Loucy (cell line): ENCODE results near the gene SIX3.

ENCODE experiments used
- H2AFZ ChIP-seq: fragments of 200-600 bp; sonication (generic); 2 replicates; pipeline ENCODE4 v1.6.0; 2016; ENCODE audit warnings: antibody characterized with exemption, mild to moderate bottlenecking, low read length, moderate library complexity
- H3F3A ChIP-seq: fragments of 200-600 bp; 2 replicates; pipeline ENCODE4 v1.6.0; 2016; ENCODE audit warnings: antibody characterized with exemption, low read depth, mild to moderate bottlenecking
- H3K27me3 ChIP-seq: fragments of 200-600 bp; sonication (generic); 2 replicates; pipeline ENCODE4 v1.6.1; 2014; ENCODE audit warnings: low read length, mild to moderate bottlenecking; ENCODE audit not compliant: insufficient read depth, poor library complexity, severe bottlenecking
- H3K36me3 ChIP-seq: fragments of 200-600 bp; sonication (generic); 2 replicates; pipeline ENCODE4 v1.6.1; 2016; ENCODE audit warnings: low read length; ENCODE audit not compliant: insufficient read depth
- H3K4me1 ChIP-seq: fragments of 200-600 bp; sonication (generic); 2 replicates; pipeline ENCODE4 v1.5.1; 2014; ENCODE audit warnings: low read length, mild to moderate bottlenecking; ENCODE audit not compliant: insufficient read depth, poor library complexity, severe bottlenecking
- H3K4me2 ChIP-seq: fragments of 200-600 bp; sonication (generic); 2 replicates; pipeline ENCODE4 v1.6.0; 2014; ENCODE audit warnings: antibody characterized with exemption, low read length, low read depth, mild to moderate bottlenecking; ENCODE audit not compliant: poor library complexity, severe bottlenecking
- H3K4me3 ChIP-seq: fragments of 200-600 bp; sonication (generic); 2 replicates; pipeline ENCODE4 v1.5.1; 2014; ENCODE audit warnings: low read length, mild to moderate bottlenecking, mixed read lengths; ENCODE audit not compliant: poor library complexity, severe bottlenecking
- H3K79me2 ChIP-seq: fragments of 200-600 bp; sonication (generic); 2 replicates; pipeline ENCODE4 v1.6.1; 2014; ENCODE audit warnings: low read length; ENCODE audit not compliant: insufficient read depth
- H3K9ac ChIP-seq: fragments of 200-600 bp; sonication (generic); 2 replicates; pipeline ENCODE4 v1.6.0; 2014; ENCODE audit warnings: mild to moderate bottlenecking, low read depth, low read length, moderate library complexity; ENCODE audit not compliant: poor library complexity, severe bottlenecking
- H3K9me2 ChIP-seq: fragments of 200-600 bp; sonication (generic); replicated peaks from 2 replicates; pipeline ENCODE4 v1.6.1; 2016; ENCODE audit warnings: low read depth, low read length, mixed read lengths
- H3K9me3 ChIP-seq: fragments of 200-600 bp; sonication (generic); 2 replicates; pipeline ENCODE4 v1.6.1; 2014; ENCODE audit warnings: mild to moderate bottlenecking, antibody characterized with exemption, low read length, low read depth; ENCODE audit not compliant: insufficient read depth
- H4K20me1 ChIP-seq: fragments of 200-600 bp; sonication (generic); 2 replicates; pipeline ENCODE4 v1.6.0; 2014; ENCODE audit warnings: antibody characterized with exemption, low read length, mild to moderate bottlenecking; ENCODE audit not compliant: insufficient read depth, poor library complexity, severe bottlenecking
- EZH2phosphoT487 ChIP-seq: fragments of 200-600 bp; IDR thresholded peaks from 2 replicates; pipeline ENCODE4 v1.6.1; 2018; ENCODE audit warnings: antibody characterized with exemption, mild to moderate bottlenecking, moderate library complexity, borderline replicate concordance
- TF ChIP-seq, protein P1 (sequence below): fragments of 200-600 bp; sonication (generic); conservative IDR thresholded peaks from 2 replicates; pipeline ENCODE4 v1.5.1; 2014; ENCODE audit warnings: mild to moderate bottlenecking, antibody characterized with exemption, low read length

The SIX3 gene

DNA sequence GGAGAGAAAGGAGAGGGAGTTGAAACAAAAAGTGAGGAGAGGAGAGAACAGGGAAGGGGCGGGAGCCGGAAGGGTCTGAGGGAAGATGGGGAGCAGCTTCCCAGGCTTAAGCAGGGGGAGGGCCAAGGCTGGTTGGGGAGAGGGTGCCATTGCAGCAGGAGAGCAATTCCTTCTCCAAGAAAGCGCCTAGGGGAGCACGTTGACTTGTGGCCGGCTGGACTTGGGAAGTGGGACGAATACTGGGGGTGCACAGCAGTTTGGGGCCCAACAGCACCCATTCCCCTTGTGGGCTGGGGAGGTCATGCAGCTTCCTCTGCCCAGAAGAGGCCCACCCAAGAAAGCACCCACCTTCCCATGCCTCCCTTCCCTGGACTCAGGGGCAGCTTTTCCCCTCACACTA, 9.6 kb downstream of the SIX3 start:
- no peak overlapping the region for H2AFZ ChIP-seq
- H3K36me3 ChIP-seq, result no peaks in the 10 kb centered on the region
- no peaks in the 10 kb centered on the region for H3K9me2 ChIP-seq
- no peaks in the 10 kb centered on the region for H3K79me2 ChIP-seq
- H3K9ac ChIP-seq, result no peak overlapping the region
- H3K9me3 ChIP-seq, result no peaks in the 10 kb centered on the region
- TF ChIP-seq, protein P1, sequence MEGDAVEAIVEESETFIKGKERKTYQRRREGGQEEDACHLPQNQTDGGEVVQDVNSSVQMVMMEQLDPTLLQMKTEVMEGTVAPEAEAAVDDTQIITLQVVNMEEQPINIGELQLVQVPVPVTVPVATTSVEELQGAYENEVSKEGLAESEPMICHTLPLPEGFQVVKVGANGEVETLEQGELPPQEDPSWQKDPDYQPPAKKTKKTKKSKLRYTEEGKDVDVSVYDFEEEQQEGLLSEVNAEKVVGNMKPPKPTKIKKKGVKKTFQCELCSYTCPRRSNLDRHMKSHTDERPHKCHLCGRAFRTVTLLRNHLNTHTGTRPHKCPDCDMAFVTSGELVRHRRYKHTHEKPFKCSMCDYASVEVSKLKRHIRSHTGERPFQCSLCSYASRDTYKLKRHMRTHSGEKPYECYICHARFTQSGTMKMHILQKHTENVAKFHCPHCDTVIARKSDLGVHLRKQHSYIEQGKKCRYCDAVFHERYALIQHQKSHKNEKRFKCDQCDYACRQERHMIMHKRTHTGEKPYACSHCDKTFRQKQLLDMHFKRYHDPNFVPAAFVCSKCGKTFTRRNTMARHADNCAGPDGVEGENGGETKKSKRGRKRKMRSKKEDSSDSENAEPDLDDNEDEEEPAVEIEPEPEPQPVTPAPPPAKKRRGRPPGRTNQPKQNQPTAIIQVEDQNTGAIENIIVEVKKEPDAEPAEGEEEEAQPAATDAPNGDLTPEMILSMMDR, result no peak
- no peak for TF ChIP-seq EZH2phosphoT487
- no peak overlapping the region for H3K4me3 ChIP-seq
- H4K20me1 ChIP-seq, result no peaks in the 10 kb centered on the region
- H3K4me1 ChIP-seq, result no peaks in the 10 kb centered on the region
- no peak overlapping the region for H3K4me2 ChIP-seq
- H3F3A ChIP-seq, result no peaks in the 10 kb centered on the region
- no peaks in the 10 kb centered on the region for H3K27me3 ChIP-seq

DNA sequence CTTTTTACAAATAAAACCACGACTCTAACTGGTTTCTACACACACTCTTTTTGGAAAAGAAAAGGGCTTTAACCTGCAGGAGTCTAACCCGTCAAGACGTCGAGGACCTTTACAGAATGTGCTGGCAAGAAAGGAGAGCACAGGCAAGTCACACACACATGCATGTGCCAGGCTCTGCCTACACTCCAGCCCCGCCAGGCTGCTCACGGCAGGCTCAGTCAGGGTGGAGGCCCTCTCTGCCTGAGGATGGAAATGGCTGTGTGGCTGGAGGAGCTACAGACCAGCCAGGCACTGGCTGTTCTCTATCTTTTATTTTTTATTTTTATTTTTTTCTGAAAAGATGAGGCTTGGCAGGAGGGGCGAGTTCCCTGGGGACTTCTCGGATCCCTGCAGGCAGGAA, 10.2 kb downstream of the SIX3 start:
- Histone ChIP-seq H3K4me1 (no peaks in the 10 kb centered on the region), H3K4me3 (no peak overlapping the region), H3F3A (no peaks in the 10 kb centered on the region), H3K27me3 (no peaks in the 10 kb centered on the region), H3K4me2 (no peak overlapping the region), H3K9me2 (no peaks in the 10 kb centered on the region), H2AFZ (no peak overlapping the region), H3K36me3 (no peaks in the 10 kb centered on the region), H3K9ac (no peak overlapping the region), H3K79me2 (no peaks in the 10 kb centered on the region), H3K9me3 (no peaks in the 10 kb centered on the region), H4K20me1 (no peaks in the 10 kb centered on the region)
- TF ChIP-seq EZH2phosphoT487, result no peak
- TF ChIP-seq, protein P1, result no peak

DNA sequence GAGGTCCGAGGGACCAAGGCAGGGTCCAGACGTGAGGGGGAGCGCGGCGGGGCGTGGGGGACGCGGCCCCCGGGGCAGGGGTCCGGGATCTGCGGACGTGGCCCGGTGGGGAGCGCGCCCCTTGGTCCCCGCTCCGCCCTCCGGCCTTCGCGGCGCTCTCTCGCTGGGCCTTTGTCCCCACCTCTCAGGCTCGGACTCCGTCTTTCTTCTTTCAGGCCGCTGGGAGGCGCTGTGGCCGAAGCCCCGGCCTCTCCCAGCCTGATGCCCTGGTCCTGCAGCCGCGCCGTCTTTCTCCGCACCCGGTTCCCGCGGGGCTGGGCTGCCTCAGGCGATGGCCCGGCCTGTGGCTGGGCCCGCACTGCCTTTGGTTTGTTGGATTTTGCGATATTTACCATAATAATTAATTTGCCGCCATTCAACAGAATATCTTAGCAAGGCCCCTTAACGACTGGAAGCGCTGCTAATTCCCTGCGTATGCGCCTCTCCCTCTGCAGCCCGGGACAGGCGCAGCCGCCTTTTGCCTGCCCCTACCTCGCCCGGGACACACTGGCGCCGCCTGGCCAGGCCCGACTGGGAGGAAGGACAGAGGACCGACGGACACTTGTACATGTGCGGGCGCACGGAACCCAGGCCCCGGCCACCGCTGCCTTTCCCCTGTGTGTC, 10.8 kb downstream of the SIX3 start:
- Histone ChIP-seq H3K4me1 (no peaks in the 10 kb centered on the region), H2AFZ (no peak overlapping the region), H3K36me3 (no peaks in the 10 kb centered on the region), H3K27me3 (no peaks in the 10 kb centered on the region), H3K9ac (no peak overlapping the region), H3F3A (no peaks in the 10 kb centered on the region), H3K9me2 (no peaks in the 10 kb centered on the region), H3K79me2 (no peaks in the 10 kb centered on the region), H4K20me1 (no peaks in the 10 kb centered on the region), H3K9me3 (no peaks in the 10 kb centered on the region), H3K4me3 (no peak overlapping the region), H3K4me2 (no peak overlapping the region)
- TF ChIP-seq, protein P1, result peak; percentile 26; the same call in 1 of the 2 replicates
- no peak for TF ChIP-seq EZH2phosphoT487
